NCI-H526 treated with DMSO at 0.1 percent for 48 hours (cell line): ENCODE results near the gene ADGRL1.
"Not testable (repeated sequence)": the region's sequence is repeated elsewhere in the genome, so short reads cannot be mapped to it uniquely, and the experiment has no call there.

Experiments
- DNase-seq: peaks from one replicate; lab custom pipeline; 2025; lab: John Stamatoyannopoulos, UW

The ADGRL1 gene

GRCh38 chr19:14189415-14189814 lies 16.6 kb downstream of the ADGRL1 start:
- DNase-seq = no peak

GRCh38 chr19:14188086-14188485 lies 17.9 kb downstream of the ADGRL1 start:
- DNase-seq = not testable (repeated sequence)

GRCh38 chr19:14187561-14187960 lies 18.4 kb downstream of the ADGRL1 start:
- DNase-seq = no peak

- DNase-seq = not testable (repeated sequence)
Observed at GRCh38 chr19:14186684-14187083, 19.3 kb downstream of the ADGRL1 start.

- DNase-seq = not testable (repeated sequence)
Observed at GRCh38 chr19:14185691-14186090, 20.3 kb downstream of the ADGRL1 start.

- no peak for DNase-seq
Observed at GRCh38 chr19:14185158-14185557, 20.8 kb downstream of the ADGRL1 start.

GRCh38 chr19:14183741-14184350 lies 22.1 kb downstream of the ADGRL1 start:
- no peak for DNase-seq

- no peak for DNase-seq
Observed at GRCh38 chr19:14182476-14182875, 23.5 kb downstream of the ADGRL1 start.

GRCh38 chr19:14181906-14182305 lies 24.1 kb downstream of the ADGRL1 start:
- DNase-seq = no peak

- not testable (repeated sequence) for DNase-seq
Observed at GRCh38 chr19:14181199-14181598, 24.8 kb downstream of the ADGRL1 start.

GRCh38 chr19:14177496-14178074 lies 28.4 kb downstream of the ADGRL1 start:
- no peak for DNase-seq

GRCh38 chr19:14175351-14175792 lies 30.6 kb downstream of the ADGRL1 start:
- DNase-seq = no peak

GRCh38 chr19:14174883-14175282 lies 31.1 kb downstream of the ADGRL1 start:
- DNase-seq = no peak

GRCh38 chr19:14168993-14169392 lies 37.0 kb downstream of the ADGRL1 start:
- no peak for DNase-seq

GRCh38 chr19:14168259-14168972 lies 37.6 kb downstream of the ADGRL1 start:
- no peak for DNase-seq

- DNase-seq = no peak
Observed at GRCh38 chr19:14167576-14168138, 38.3 kb downstream of the ADGRL1 start.

- DNase-seq = no peak
Observed at GRCh38 chr19:14166999-14167575, 38.9 kb downstream of the ADGRL1 start.

GRCh38 chr19:14165990-14166830 lies 39.8 kb downstream of the ADGRL1 start:
- DNase-seq = no peak

- DNase-seq = no peak
Observed at GRCh38 chr19:14164724-14165493, 41.1 kb downstream of the ADGRL1 start.

- DNase-seq = no peak
Observed at GRCh38 chr19:14164082-14164481, 41.9 kb downstream of the ADGRL1 start.

- DNase-seq = no peak
Observed at GRCh38 chr19:14162871-14163297, 43.1 kb downstream of the ADGRL1 start.
